ENCODE results near the gene NUCB1.

DNA sequence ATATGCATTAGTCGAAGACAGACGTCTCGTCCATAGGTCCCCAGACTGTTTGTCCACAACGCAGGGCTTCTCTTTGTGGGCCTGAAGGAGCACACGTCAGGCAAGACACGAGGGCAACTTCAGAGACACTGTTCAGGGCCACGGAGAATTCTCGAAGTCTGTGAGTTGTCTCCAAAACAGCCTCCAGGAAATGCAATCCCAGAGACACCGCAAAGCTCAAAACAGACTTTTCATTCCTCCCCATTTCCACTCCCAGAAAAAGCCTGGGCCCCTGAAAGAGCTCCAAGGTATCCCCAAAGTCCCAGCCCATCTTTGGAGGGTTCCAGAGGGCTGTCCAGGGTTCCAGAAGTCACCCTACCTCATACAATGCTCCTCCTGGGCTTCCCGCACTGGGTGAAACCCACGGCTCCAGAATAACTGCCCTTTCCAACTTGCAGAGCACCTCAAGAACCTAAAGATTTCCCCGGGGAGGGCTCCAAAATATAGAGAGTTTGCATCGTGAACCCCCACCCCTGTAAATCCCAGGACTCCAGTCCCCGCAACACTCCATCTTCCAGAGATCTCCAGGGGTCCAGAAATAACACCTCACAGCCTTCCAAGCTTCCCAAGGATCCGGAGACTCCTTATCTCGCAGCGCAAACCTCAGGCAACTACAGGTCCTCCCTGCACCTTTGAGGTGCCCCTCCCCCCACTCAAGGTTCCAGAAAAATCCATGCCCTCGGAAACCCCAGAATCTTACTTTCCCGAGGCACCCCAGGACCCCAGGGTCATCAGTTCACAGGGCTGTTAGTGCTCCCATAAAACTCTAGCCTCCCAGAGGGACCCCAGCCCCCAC, 64.3 kb downstream of the NUCB1 start:
- TF ChIP-seq POLR2A (IDR thresholded peaks at IDR 0.05; ENCODE audit: low read depth, low read length) (no peak), POLR2AphosphoS5 (IDR thresholded peaks at IDR 0.05; ENCODE audit: low read depth, low read length) (0 out of 2 replicates have a peak, but pooled peaks have one; percentile 0)

Data from GM12891 (cell line).